HCT116 (cell line): ENCODE data around the gene IP6K3. TPM values are rescaled to one million over a fixed set of nuclear protein-coding genes. Genes with fewer than 3 reads are reported as not detected.

ENCODE experiments used
- ATAC-seq: fragments of 200-7000 bp; cut with Tn5 transposase; 2 replicates; pipeline ENCODE4 v1.9.1; 2020; ENCODE audit warnings: mild to moderate bottlenecking, moderate library complexity
- BruUV-seq: library from RNA; stranded (reverse); fragments of 400-500 nt; replicated peaks from 2 replicates; lab custom pipeline; 2021; lab: Mats Ljungman, UMichigan
- CTCF ChIA-PET: fragments of 300-600 bp; sonication (Branson Sonifier 250); formaldehyde crosslinking; loops from one replicate; lab custom pipeline; 2021; ENCODE audit warnings: antibody characterized with exemption; lab: Charles Lee
- POLR2A ChIA-PET: fragments of 300-600, 350-600 bp; sonication (Branson Sonifier 250); formaldehyde crosslinking; loops from one replicate; lab custom pipeline; 2021; ENCODE audit warnings: antibody characterized with exemption; lab: Charles Lee
- RAD21 ChIA-PET, 2 experiments: fragments of 300-600 bp; sonication (Branson Sonifier 250); formaldehyde crosslinking; loops; one replicate each; lab custom pipeline; 2023; ENCODE audit warnings: low total read pairs in 2 of 2; ENCODE audit not compliant: uncharacterized antibody in 2 of 2, unreplicated experiment in 2 of 2, low non-redundant PET in 1 of 2; lab: Charles Lee
- DNase-seq: peaks from one replicate; pipeline ENCODE4 v3.0.0-alpha.2; 2010; ENCODE audit warnings: low read depth, low spot score
- H2AFZ ChIP-seq: fragments of 200-600 bp; shearing (Covaris generic), sonication (generic); 2 replicates; pipeline ENCODE4 v1.6.1; 2017; ENCODE audit warnings: low read depth, mixed run types, mixed read lengths, antibody characterized with exemption, low read length; ENCODE audit not compliant: poor library complexity, severe bottlenecking
- H3K27ac ChIP-seq: 2 replicates; pipeline ENCODE4 v1.5.1; 2012; ENCODE audit warnings: low read depth, low read length
- H3K27me3 ChIP-seq: fragments of 200-600 bp; sonication (generic); 2 replicates; pipeline ENCODE4 v1.6.1; 2016; ENCODE audit warnings: mixed run types, low read length, mixed read lengths; ENCODE audit not compliant: insufficient read depth
- H3K36me3 ChIP-seq, 2 experiments: fragments of 200-500 bp in 1 of 2; fragments of 200-600 bp in 1 of 2; sonication (Bioruptor generic) in 1 of 2; sonication (generic) in 1 of 2; 2 replicates each; pipeline versions ENCODE4 v1.5.1 to v1.6.1; 2014 to 2016; ENCODE audit warnings: low read length in 2 of 2, inconsistent platforms in 1 of 2, mixed read lengths in 1 of 2, mixed run types in 1 of 2; ENCODE audit not compliant: insufficient read depth in 2 of 2, control insufficient read depth in 1 of 2
- H3K4me1 ChIP-seq, 2 experiments: fragments of 200-600 bp in 1 of 2; sonication (generic) in 1 of 2; 2 replicates each; pipeline versions ENCODE4 v1.5.1 to v1.6.1; 2012 to 2017; ENCODE audit warnings: low read length in 2 of 2, inconsistent platforms in 1 of 2, mild to moderate bottlenecking in 1 of 2, mixed read lengths in 1 of 2, mixed run types in 1 of 2, moderate library complexity in 1 of 2; ENCODE audit not compliant: insufficient read depth in 2 of 2, control insufficient read depth in 1 of 2
- H3K4me2 ChIP-seq: fragments of 200-600 bp; sonication (generic); 2 replicates; pipeline ENCODE4 v1.6.1; 2017; ENCODE audit warnings: mixed run types, low read length, mixed read lengths
- H3K4me3 ChIP-seq, 2 experiments: fragments of 200-600 bp in 1 of 2; sonication (generic) in 1 of 2; replicated peaks in 1 of 2; 2 replicates each; pipeline ENCODE4 v1.5.1; 2011 to 2016; ENCODE audit warnings: low read length in 2 of 2, control low read depth in 1 of 2, low read depth in 1 of 2, mild to moderate bottlenecking in 1 of 2, mixed read lengths in 1 of 2, mixed run types in 1 of 2
- H3K79me2 ChIP-seq: fragments of 200-600 bp; sonication (generic); 2 replicates; pipeline ENCODE4 v1.6.1; 2017; ENCODE audit warnings: mild to moderate bottlenecking, mixed run types, low read length, moderate library complexity, mixed read lengths; ENCODE audit not compliant: insufficient read depth
- H3K9ac ChIP-seq: fragments of 200-600 bp; sonication (generic); 2 replicates; pipeline ENCODE4 v1.6.1; 2016; ENCODE audit warnings: low read length, mixed read lengths
- H3K9me2 ChIP-seq: fragments of 200-600 bp; sonication (generic), shearing (Covaris generic); 2 replicates; pipeline ENCODE4 v1.6.1; 2017; ENCODE audit warnings: mixed run types, mild to moderate bottlenecking, moderate library complexity; ENCODE audit not compliant: insufficient read depth
- H3K9me3 ChIP-seq, 2 experiments: fragments of 200-500 bp in 1 of 2; fragments of 200-600 bp in 1 of 2; sonication (Bioruptor generic) in 1 of 2; sonication (generic) in 1 of 2; 2 replicates each; pipeline ENCODE4 v1.6.1; 2014 to 2017; ENCODE audit warnings: low read length in 2 of 2, mixed read lengths in 2 of 2, inconsistent platforms in 1 of 2, low read depth in 1 of 2, mild to moderate bottlenecking in 1 of 2, mixed run types in 1 of 2, moderate library complexity in 1 of 2; ENCODE audit not compliant: control insufficient read depth in 1 of 2, insufficient read depth in 1 of 2
- H4K20me1 ChIP-seq: fragments of 200-600 bp; sonication (generic), shearing (Covaris generic); 2 replicates; pipeline ENCODE4 v1.6.1; 2017; ENCODE audit warnings: mixed run types, mild to moderate bottlenecking, moderate library complexity; ENCODE audit not compliant: insufficient read depth
- EZH2 ChIP-seq: fragments of 200-600 bp; sonication (generic); IDR thresholded peaks from 2 replicates; pipeline ENCODE4 v1.6.1; 2017; ENCODE audit warnings: antibody characterized with exemption, mixed run types
- EZH2phosphoT487 ChIP-seq: fragments of 200-600 bp; IDR thresholded peaks from 2 replicates; pipeline ENCODE4 v1.6.1; 2018; ENCODE audit warnings: antibody characterized with exemption, borderline replicate concordance
- POLR2AphosphoS5 ChIP-seq: IDR thresholded peaks from 2 replicates; pipeline ENCODE4 v1.6.1; 2011; ENCODE audit warnings: mild to moderate bottlenecking, low read depth, low read length, moderate library complexity
- SIN3A ChIP-seq: IDR thresholded peaks from 2 replicates; pipeline ENCODE4 v1.6.1; 2012; ENCODE audit warnings: low read depth
- ZBTB33 ChIP-seq: IDR thresholded peaks from 2 replicates; pipeline ENCODE4 v1.6.1; 2011; ENCODE audit warnings: mild to moderate bottlenecking, low read length, moderate library complexity; ENCODE audit not compliant: insufficient replicate concordance; ENCODE audit errors: extremely low read depth
- intact Hi-C: fragments of 100-400 bp; cut with micrococcal nuclease; formaldehyde crosslinking; loops from 2 replicates; pipeline ENCODE4 v1.10.0; 2022
- microRNA counts: library from miRNA; unstranded; fragments of <30 nt; microRNA quantifications from one replicate; lab custom pipeline; 2015
- microRNA-seq: library from miRNA; unstranded; fragments of <30 nt; microRNA quantifications from one replicate; pipeline ENCODE4, GENCODE V29; 2016; ENCODE audit warnings: borderline number of aligned reads
- total RNA-seq: library from RNA; stranded (reverse); gene quantifications from one replicate; pipeline ENCODE4 v1.2.1, GENCODE V29; 2021; ENCODE audit not compliant: unreplicated experiment

The IP6K3 gene
- total RNA-seq, 1 experiment from 2014 or later: not detected

DNA sequence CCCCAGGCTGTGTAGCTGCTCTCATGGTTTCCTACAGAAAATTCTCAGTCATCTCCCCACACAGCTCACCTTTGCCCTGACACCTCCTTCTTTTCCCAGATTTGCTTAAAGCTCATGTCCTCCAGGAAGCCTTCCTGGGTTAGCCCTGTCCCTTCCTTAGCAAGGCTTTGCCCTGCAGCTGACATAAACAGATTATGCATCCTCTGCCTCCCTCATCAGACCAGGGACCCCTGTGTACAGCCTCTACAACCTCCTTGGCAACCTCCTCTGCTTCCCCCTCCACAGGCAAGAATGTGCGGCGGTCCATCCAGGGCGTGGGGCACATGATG, 75.0 kb downstream of the IP6K3 start:
- H3K4me1 ChIP-seq: peaks cover 3 to 12% of the 10 kb centered on the region in 2 experiments; a peak in 1 of 4 replicates
- peaks cover 33 to 62% of the 10 kb centered on the region in 2 experiments; a peak in 3 of 4 replicates for H3K36me3 ChIP-seq
- ATAC-seq (no peak), DNase-seq (no peak)
- intact Hi-C loops: no loop called here
- H3K4me2 ChIP-seq: no peak overlapping the region
- no peak overlapping the region for H3K27ac ChIP-seq
- no peaks in the 10 kb centered on the region for H4K20me1 ChIP-seq
- no peak overlapping the region for H3K9ac ChIP-seq
- no peaks in the 10 kb centered on the region for H3K27me3 ChIP-seq
- CTCF ChIA-PET: no interaction called here
- TF ChIP-seq SIN3A (no peak), ZBTB33 (no peak), EZH2 (no peak), EZH2phosphoT487 (no peak), POLR2AphosphoS5 (no peak)
- TF ChIP-seq, all 23 proteins: peak for 0
- ChIA-PET RAD21 (no interaction called here), POLR2A (no interaction called here)
- H3K79me2 ChIP-seq: no peaks in the 10 kb centered on the region
- no peaks in the 10 kb centered on the region for H3K9me3 ChIP-seq
- no peak overlapping the region for H2AFZ ChIP-seq
- BruUV-seq: no TSS peak
- H3K4me3 ChIP-seq: no peak overlapping the region
- no peaks in the 10 kb centered on the region for H3K9me2 ChIP-seq

MicroRNA genes within 50 kb of the gene (microRNA counts, 767-probe panel; counts per million panel counts)
- not detected for microRNA hsa-miR-3934 (lab: Ali Mortazavi, UCI)

Small RNAs within 50 kb of the gene (microRNA-seq; reads per million reads assigned to microRNA genes)
- 17.7 reads per million, percentile 40 among the genes with 10 or more reads in this experiment for gene MIR3934

Other genes with a start within 250 kb of the IP6K3 start
- 18.9 TPM for gene BAK1, start 166.6 kb downstream of the IP6K3 start, total RNA-seq
- gene ITPR3, start 125.6 kb downstream of the IP6K3 start, total RNA-seq: 103 TPM
- 95.1 TPM for gene UQCC2, start 35.2 kb downstream of the IP6K3 start, total RNA-seq
- gene LEMD2, start 42.2 kb upstream of the IP6K3 start, total RNA-seq: 43.9 TPM
- gene MLN, start 57.1 kb upstream of the IP6K3 start, total RNA-seq: not detected